A549 (cell line): ENCODE data around the gene DCHS2. TPM values are rescaled to one million over a fixed set of nuclear protein-coding genes. Genes with fewer than 3 reads are reported as not detected.

Experiments used
- ATAC-seq, 2 experiments: fragments of 200-7000 bp in 1 of 2; fragments of >200 bp in 1 of 2; cut with Nextera tagmentation in 1 of 2; cut with Tn5 transposase in 1 of 2; 3 replicates each; pipeline versions ENCODE4 v1.8.0 to v1.9.1; 2018 to 2020; ENCODE audit warnings: mild to moderate bottlenecking in 1 of 2, moderate library complexity in 1 of 2
- CTCF ChIA-PET: fragments of 300-600 bp; sonication (Branson Sonifier 250); formaldehyde crosslinking; extraction: SDS; loops from one replicate; lab custom pipeline; 2021; ENCODE audit warnings: antibody characterized with exemption, inconsistent platforms; lab: Yijun Ruan, JAX
- POLR2A ChIA-PET: fragments of 350-600 bp; formaldehyde crosslinking; extraction: SDS; loops from one replicate; lab custom pipeline; 2021; ENCODE audit warnings: antibody characterized with exemption, inconsistent platforms; lab: Yijun Ruan, JAX
- DNase-seq, 2 experiments: peaks; one replicate each; pipeline versions ENCODE4 v3.0.0 to v3.0.0-alpha.2; 2011 to 2016; ENCODE audit warnings: low read depth in 1 of 2, low spot score in 1 of 2
- FAIRE-seq: peaks from 2 replicates; lab custom pipeline; 2011; peaks lifted over from hg19 to GRCh38; lab: Jason Lieb, UNC
- H3K27ac ChIP-seq, 2 experiments: fragments of >200 bp; sonication (Bioruptor Twin); formaldehyde crosslinking; 3 replicates each; pipeline ENCODE4 v1.5.1; 2016 to 2017
- H3K4me1 ChIP-seq: fragments of >200 bp; sonication (Bioruptor Twin); formaldehyde crosslinking; 3 replicates; pipeline ENCODE4 v1.6.1; 2016
- H3K4me2 ChIP-seq: fragments of >200 bp; sonication (Bioruptor Twin); formaldehyde crosslinking; 3 replicates; pipeline ENCODE4 v1.6.1; 2016
- H3K4me3 ChIP-seq: fragments of >200 bp; sonication (Bioruptor Twin); formaldehyde crosslinking; 3 replicates; pipeline ENCODE4 v1.5.1; 2016
- H3K9me3 ChIP-seq: fragments of >200 bp; sonication (Bioruptor Twin); formaldehyde crosslinking; 3 replicates; pipeline ENCODE4 v1.6.1; 2016
- CHD2 ChIP-seq: fragments of 150-350 bp; IDR thresholded peaks from 2 replicates; pipeline ENCODE4 v1.6.1; 2014; ENCODE audit warnings: low read length; ENCODE audit not compliant: partially characterized antibody
- CHD4 ChIP-seq: fragments of 200-600 bp; sonication (generic); IDR thresholded peaks from 2 replicates; pipeline ENCODE4 v1.6.1; 2016; ENCODE audit warnings: antibody characterized with exemption, mild to moderate bottlenecking, borderline replicate concordance
- EHMT2 ChIP-seq: fragments of 200-600 bp; sonication (generic); IDR thresholded peaks from 2 replicates; pipeline ENCODE4 v1.6.1; 2016; ENCODE audit warnings: antibody characterized with exemption, low read depth, mild to moderate bottlenecking, moderate library complexity
- ELK1 ChIP-seq: fragments of 150-350 bp; IDR thresholded peaks from 2 replicates; pipeline ENCODE4 v1.6.1; 2014; ENCODE audit warnings: low read depth, mild to moderate bottlenecking, low read length
- ESRRA ChIP-seq: fragments of 150-350 bp; IDR thresholded peaks from 2 replicates; pipeline ENCODE4 v1.6.1; 2014; ENCODE audit warnings: mild to moderate bottlenecking, low read length, borderline replicate concordance
- FOSB ChIP-seq: fragments of 250-450 bp; sonication (Bioruptor Pico); IDR thresholded peaks from 2 replicates; pipeline ENCODE4 v1.5.0; 2020; ENCODE audit warnings: mild to moderate bottlenecking, moderate library complexity
- FOXS1 ChIP-seq: fragments of 250-450 bp; sonication (Bioruptor Pico); IDR thresholded peaks from 2 replicates; pipeline ENCODE4 v1.5.0; 2020; ENCODE audit warnings: mild to moderate bottlenecking, moderate library complexity
- HEYL ChIP-seq: fragments of 250-450 bp; sonication (Bioruptor Pico); IDR thresholded peaks from 2 replicates; pipeline ENCODE4 v1.8.0; 2021; ENCODE audit warnings: mild to moderate bottlenecking, moderate library complexity
- HOXB13 ChIP-seq: fragments of 250-450 bp; sonication (Bioruptor Pico); IDR thresholded peaks from 2 replicates; pipeline ENCODE4 v1.5.0; 2020; ENCODE audit warnings: low read depth, mild to moderate bottlenecking, moderate library complexity
- JUN ChIP-seq, 2 experiments: fragments of >200 bp; sonication (Bioruptor Twin); formaldehyde crosslinking; IDR thresholded peaks; 2 replicates in 1 of 2; 3 replicates in 1 of 2; pipeline ENCODE4 v1.6.1; 2016 to 2017
- JUNB ChIP-seq: fragments of >200 bp; sonication (Bioruptor Twin); formaldehyde crosslinking; IDR thresholded peaks from 2 replicates; pipeline ENCODE4 v1.6.1; 2016
- KDM1A ChIP-seq: fragments of 200-600 bp; sonication (generic); IDR thresholded peaks from 2 replicates; pipeline ENCODE4 v1.6.1; 2016; ENCODE audit warnings: low read depth, mild to moderate bottlenecking
- MAZ ChIP-seq: fragments of 150-350 bp; IDR thresholded peaks from 2 replicates; pipeline ENCODE4 v1.6.1; 2014; ENCODE audit warnings: antibody characterized with exemption, low read depth, low read length, borderline replicate concordance
- MYC ChIP-seq: IDR thresholded peaks from 2 replicates; pipeline ENCODE4 v1.6.1; 2012; ENCODE audit warnings: mild to moderate bottlenecking, inconsistent platforms, low read length, improper control_type of control experiment, borderline replicate concordance
- NR3C1 ChIP-seq: fragments of >200 bp; sonication (Bioruptor Twin); formaldehyde crosslinking; IDR thresholded peaks from 3 replicates; pipeline ENCODE4 v1.6.1; 2017
- POLR2AphosphoS2 ChIP-seq: conservative IDR thresholded peaks from 2 replicates; pipeline ENCODE4 v1.6.1; 2012; ENCODE audit warnings: low read length, improper control_type of control experiment, inconsistent platforms
- RAD21 ChIP-seq, 2 experiments: fragments of >200 bp in 1 of 2; sonication (Bioruptor Twin) in 1 of 2; formaldehyde crosslinking in 1 of 2; IDR thresholded peaks in 1 of 2; conservative IDR thresholded peaks in 1 of 2; 2 replicates in 1 of 2; 3 replicates in 1 of 2; pipeline ENCODE4 v1.6.1; 2012 to 2018; ENCODE audit warnings: inconsistent platforms in 1 of 2
- RARB ChIP-seq: fragments of 250-450 bp; sonication (Bioruptor Pico); IDR thresholded peaks from 2 replicates; pipeline ENCODE4 v1.8.0; 2021; ENCODE audit warnings: mild to moderate bottlenecking, moderate library complexity
- TFCP2L1 ChIP-seq: fragments of 250-450 bp; sonication (Bioruptor Pico); IDR thresholded peaks from 2 replicates; pipeline ENCODE4 v1.5.0; 2021; ENCODE audit warnings: mild to moderate bottlenecking
- WGBS: methylation state at CpG from one replicate; pipeline ENCODE4 v1.1.6; 2017; ENCODE audit errors: missing lambda C conversion rate; 5-methylcytosine and 5-hydroxymethylcytosine counted together
- polyA plus RNA-seq, 4 experiments: library from polyadenylated mRNA; depleted of rRNA in 3 of 4; stranded (reverse); fragments of >200 nt; fragmentation: RNase III in 1 of 4; extraction: RNeasy Plus Mini Kit Qiagen cat#74134 plus additional on column Dnase treatment in 1 of 4; gene quantifications; 2 replicates in 3 of 4; 3 replicates in 1 of 4; pipeline ENCODE4 v1.2.3, GENCODE V29; 2011 to 2017
- TF ChIP-seq, protein P1 (sequence below): fragments of >200 bp; sonication (Bioruptor Twin); formaldehyde crosslinking; IDR thresholded peaks from 3 replicates; pipeline ENCODE4 v1.6.1; 2016
- TF ChIP-seq, protein P2 (sequence below): fragments of 450-650 bp; IDR thresholded peaks from 2 replicates; pipeline ENCODE4 v1.6.1; 2014; ENCODE audit warnings: antibody characterized with exemption
- TF ChIP-seq, protein P3 (sequence below): fragments of 250-450 bp; sonication (Bioruptor Pico); IDR thresholded peaks from 2 replicates; pipeline ENCODE4 v1.5.0; 2021; ENCODE audit warnings: mild to moderate bottlenecking, moderate library complexity, borderline replicate concordance

The DCHS2 gene
- polyA plus RNA-seq, 2 of the 4 experiments (the other 2 are of a cell fraction): 0.06 TPM; not detected in 1

GRCh38 chr4:154234576-154234975 is 257.0 kb downstream of the DCHS2 start:
- H3K4me1 ChIP-seq: no peaks in the 10 kb centered on the region
- CTCF ChIA-PET: no interaction called here
- H3K4me3 ChIP-seq: no peak overlapping the region
- ATAC-seq (no peak), DNase-seq (no peak), FAIRE-seq (no peak)
- no peak overlapping the region for H3K27ac ChIP-seq
- no peaks in the 10 kb centered on the region for H3K9me3 ChIP-seq
- H3K4me2 ChIP-seq: no peak overlapping the region
- TF ChIP-seq ELK1 (no peak), HEYL (CRISPR knock-in tag) (no peak), POLR2AphosphoS2 (no peak), JUN (IDR thresholded peaks at IDR 0.05) (no peak), EHMT2 (no peak), CHD4 (no peak)
- TF ChIP-seq, protein P1, sequence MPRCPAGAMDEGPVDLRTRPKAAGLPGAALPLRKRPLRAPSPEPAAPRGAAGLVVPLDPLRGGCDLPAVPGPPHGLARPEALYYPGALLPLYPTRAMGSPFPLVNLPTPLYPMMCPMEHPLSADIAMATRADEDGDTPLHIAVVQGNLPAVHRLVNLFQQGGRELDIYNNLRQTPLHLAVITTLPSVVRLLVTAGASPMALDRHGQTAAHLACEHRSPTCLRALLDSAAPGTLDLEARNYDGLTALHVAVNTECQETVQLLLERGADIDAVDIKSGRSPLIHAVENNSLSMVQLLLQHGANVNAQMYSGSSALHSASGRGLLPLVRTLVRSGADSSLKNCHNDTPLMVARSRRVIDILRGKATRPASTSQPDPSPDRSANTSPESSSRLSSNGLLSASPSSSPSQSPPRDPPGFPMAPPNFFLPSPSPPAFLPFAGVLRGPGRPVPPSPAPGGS: no peak
- TF ChIP-seq, all 56 proteins: peak for 0
- 31% methylated on average over 4 of the region's 4 CpGs for WGBS
- POLR2A ChIA-PET: no interaction called here

- TF ChIP-seq FOXS1 (CRISPR knock-in tag): no peak
- ATAC-seq (no peak), DNase-seq (no peak), FAIRE-seq (no peak)
- Histone ChIP-seq H3K4me3 (no peak overlapping the region), H3K27ac (no peak overlapping the region), H3K4me2 (no peak overlapping the region), H3K9me3 (no peaks in the 10 kb centered on the region), H3K4me1 (no peaks in the 10 kb centered on the region)
- POLR2A ChIA-PET: no interaction called here
- CTCF ChIA-PET: no interaction called here
- 0% methylated on average over 2 of the region's 2 CpGs for WGBS
These were observed 259.7 kb downstream of the DCHS2 start for GRCh38 chr4:154231806-154232478.

DNA sequence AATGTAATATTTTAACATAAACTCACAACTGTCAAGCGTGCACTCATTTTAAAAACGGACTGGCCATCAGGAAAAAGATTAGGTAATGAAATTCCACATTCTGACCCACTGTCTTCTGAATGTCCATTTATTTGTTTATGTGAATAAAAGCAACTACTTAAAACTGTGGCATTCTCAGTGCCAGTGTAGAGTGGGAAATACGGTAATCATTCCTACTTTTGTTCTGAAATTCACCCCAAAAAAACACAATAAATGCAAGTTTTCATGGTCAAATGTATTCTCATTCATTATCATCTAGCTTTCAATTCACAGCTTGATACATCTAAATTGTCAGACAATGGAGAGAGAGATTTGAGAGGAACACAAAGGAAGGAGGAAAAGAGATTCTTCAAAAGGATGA is 260.9 kb downstream of the DCHS2 start:
- ATAC-seq: no peak
- FAIRE-seq: no peak
- CTCF ChIA-PET: no interaction called here
- POLR2A ChIA-PET: no interaction called here
- no peak for DNase-seq
- Histone ChIP-seq H3K27ac (no peak overlapping the region), H3K9me3 (no peaks in the 10 kb centered on the region), H3K4me2 (no peak overlapping the region), H3K4me3 (no peak overlapping the region), H3K4me1 (no peaks in the 10 kb centered on the region)
- TF ChIP-seq MYC (no peak), JUN (IDR thresholded peaks at IDR 0.05) (no peak), EHMT2 (no peak), ELK1 (no peak), NR3C1 (no peak), HOXB13 (CRISPR knock-in tag) (no peak), RAD21 (conservative IDR thresholded peaks at IDR 0.05 in 1 of 2, IDR thresholded peaks at IDR 0.05 in 1 of 2) (no peak)
- TF ChIP-seq, protein P2, sequence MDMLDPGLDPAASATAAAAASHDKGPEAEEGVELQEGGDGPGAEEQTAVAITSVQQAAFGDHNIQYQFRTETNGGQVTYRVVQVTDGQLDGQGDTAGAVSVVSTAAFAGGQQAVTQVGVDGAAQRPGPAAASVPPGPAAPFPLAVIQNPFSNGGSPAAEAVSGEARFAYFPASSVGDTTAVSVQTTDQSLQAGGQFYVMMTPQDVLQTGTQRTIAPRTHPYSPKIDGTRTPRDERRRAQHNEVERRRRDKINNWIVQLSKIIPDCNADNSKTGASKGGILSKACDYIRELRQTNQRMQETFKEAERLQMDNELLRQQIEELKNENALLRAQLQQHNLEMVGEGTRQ: no peak
- WGBS: 0% methylated on average over 3 of the region's 3 CpGs

GRCh38 chr4:154230091-154230490 is 261.5 kb downstream of the DCHS2 start:
- CTCF ChIA-PET: no interaction called here
- no peak for ATAC-seq
- FAIRE-seq: no peak
- TF ChIP-seq TFCP2L1 (CRISPR knock-in tag) (no peak), ESRRA (no peak), FOSB (CRISPR knock-in tag) (no peak), JUNB (no peak), KDM1A (no peak), RARB (CRISPR knock-in tag) (no peak), MAZ (no peak), CHD2 (no peak), MYC (no peak)
- TF ChIP-seq, protein P3, sequence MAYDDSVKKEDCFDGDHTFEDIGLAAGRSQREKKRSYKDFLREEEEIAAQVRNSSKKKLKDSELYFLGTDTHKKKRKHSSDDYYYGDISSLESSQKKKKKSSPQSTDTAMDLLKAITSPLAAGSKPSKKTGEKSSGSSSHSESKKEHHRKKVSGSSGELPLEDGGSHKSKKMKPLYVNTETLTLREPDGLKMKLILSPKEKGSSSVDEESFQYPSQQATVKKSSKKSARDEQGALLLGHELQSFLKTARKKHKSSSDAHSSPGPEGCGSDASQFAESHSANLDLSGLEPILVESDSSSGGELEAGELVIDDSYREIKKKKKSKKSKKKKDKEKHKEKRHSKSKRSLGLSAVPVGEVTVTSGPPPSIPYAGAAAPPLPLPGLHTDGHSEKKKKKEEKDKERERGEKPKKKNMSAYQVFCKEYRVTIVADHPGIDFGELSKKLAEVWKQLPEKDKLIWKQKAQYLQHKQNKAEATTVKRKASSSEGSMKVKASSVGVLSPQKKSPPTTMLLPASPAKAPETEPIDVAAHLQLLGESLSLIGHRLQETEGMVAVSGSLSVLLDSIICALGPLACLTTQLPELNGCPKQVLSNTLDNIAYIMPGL: no peak
- TF ChIP-seq, protein P1: no peak

More at GRCh38 chr4:154230091-154230490, 261.5 kb downstream of the DCHS2 start:
- H3K9me3 ChIP-seq: no peaks in the 10 kb centered on the region
- no peak for DNase-seq
- no peak overlapping the region for H3K4me2 ChIP-seq
- H3K4me3 ChIP-seq: no peak overlapping the region
- H3K4me1 ChIP-seq: no peaks in the 10 kb centered on the region
- H3K27ac ChIP-seq: no peak overlapping the region
- POLR2A ChIA-PET: no interaction called here
- WGBS: 0% methylated on average over 2 of the region's 2 CpGs
